Measurements from ENCODE around the gene PEX11G.

GRCh38 chr19:7467009-7467989 lies 21.5 kb downstream of the PEX11G start:
- TF ChIP-seq CTCF (IDR thresholded peaks at IDR 0.05; ENCODE audit: poor library complexity) (no peak), EZH2 (IDR thresholded peaks at IDR 0.05; ENCODE audit: borderline replicate concordance) (no peak)
